Mesodermal cell (in vitro differentiated cells): ENCODE data around the gene FAM149A.

Experiments used
- H3K27ac ChIP-seq: 2 replicates; pipeline ENCODE4 v1.7.0; 2013; ENCODE audit warnings: mild to moderate bottlenecking, low read depth, low read length, moderate library complexity; ENCODE audit not compliant: severe bottlenecking
- H3K36me3 ChIP-seq: 2 replicates; pipeline ENCODE4 v1.7.1; 2013; ENCODE audit warnings: mild to moderate bottlenecking, low read length, moderate library complexity; ENCODE audit not compliant: control insufficient read depth, insufficient read depth
- H3K4me1 ChIP-seq: one replicate; pipeline ENCODE4 v1.7.1; 2013; ENCODE audit warnings: mild to moderate bottlenecking, low read length; ENCODE audit not compliant: insufficient read depth, control insufficient read depth, poor library complexity, severe bottlenecking
- H3K4me3 ChIP-seq: 2 replicates; pipeline ENCODE4 v1.7.0; 2013; ENCODE audit warnings: low read length, control low read depth, mild to moderate bottlenecking; ENCODE audit not compliant: insufficient read depth, poor library complexity, severe bottlenecking; ENCODE audit errors: extremely low read depth
- H3K9me3 ChIP-seq: 2 replicates; pipeline ENCODE4 v1.7.1; 2013; ENCODE audit warnings: mild to moderate bottlenecking, low read length, moderate library complexity; ENCODE audit not compliant: control insufficient read depth
- WGBS, 2 experiments: methylation state at CpG; one replicate each; pipeline ENCODE4 v1.1.5; 2013; ENCODE audit warnings: missing lambda C conversion rate in 2 of 2; ENCODE audit not compliant: insufficient coverage in 2 of 2; 5-methylcytosine and 5-hydroxymethylcytosine counted together

The FAM149A gene

DNA sequence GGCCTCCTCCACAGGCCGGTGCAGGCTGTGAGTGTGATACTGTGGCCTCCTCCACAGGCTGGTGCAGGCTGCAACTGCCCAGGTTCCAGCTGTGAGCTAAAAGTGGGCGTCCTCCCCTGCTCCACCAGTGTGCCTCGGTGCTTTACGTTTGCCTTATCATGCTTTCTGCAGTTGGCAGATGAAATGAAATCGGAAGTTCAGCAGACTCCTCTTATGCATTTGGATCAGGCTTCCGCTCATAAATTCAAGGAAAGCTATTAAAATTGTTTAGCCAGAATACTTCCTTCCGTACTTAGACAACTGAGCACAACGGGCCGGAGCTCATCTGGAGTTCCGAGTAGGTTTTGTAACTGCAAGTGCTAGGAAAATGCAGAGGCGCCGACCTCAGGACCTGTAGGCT, 98.9 kb downstream of the FAM149A start:
- Histone ChIP-seq H3K27ac (no peak overlapping the region), H3K4me1 (no peaks in the 10 kb centered on the region), H3K4me3 (no peak overlapping the region), H3K9me3 (no peaks in the 10 kb centered on the region), H3K36me3 (no peaks in the 10 kb centered on the region)
- 93 to 94% methylated on average over 10 to 12 of the region's 12 CpGs for WGBS, 2 experiments

GRCh38 chr4:186204103-186204559, 99.6 kb downstream of the FAM149A start:
- H3K27ac ChIP-seq: no peak overlapping the region
- 98 to 100% methylated on average over 7 to 19 of the region's 45 CpGs for WGBS, 2 experiments

GRCh38 chr4:186204686-186205085, 100.2 kb downstream of the FAM149A start:
- Histone ChIP-seq H3K36me3 (no peaks in the 10 kb centered on the region), H3K4me1 (no peaks in the 10 kb centered on the region), H3K4me3 (no peak overlapping the region), H3K9me3 (no peaks in the 10 kb centered on the region), H3K27ac (no peak overlapping the region)
- 95% methylated on average over 13 of the region's 13 CpGs for WGBS, 2 experiments

More at GRCh38 chr4:186204103-186204559, 99.6 kb downstream of the FAM149A start:
- no peak overlapping the region for H3K4me3 ChIP-seq
- no peaks in the 10 kb centered on the region for H3K4me1 ChIP-seq
- no peaks in the 10 kb centered on the region for H3K9me3 ChIP-seq
- H3K36me3 ChIP-seq: no peaks in the 10 kb centered on the region

DNA sequence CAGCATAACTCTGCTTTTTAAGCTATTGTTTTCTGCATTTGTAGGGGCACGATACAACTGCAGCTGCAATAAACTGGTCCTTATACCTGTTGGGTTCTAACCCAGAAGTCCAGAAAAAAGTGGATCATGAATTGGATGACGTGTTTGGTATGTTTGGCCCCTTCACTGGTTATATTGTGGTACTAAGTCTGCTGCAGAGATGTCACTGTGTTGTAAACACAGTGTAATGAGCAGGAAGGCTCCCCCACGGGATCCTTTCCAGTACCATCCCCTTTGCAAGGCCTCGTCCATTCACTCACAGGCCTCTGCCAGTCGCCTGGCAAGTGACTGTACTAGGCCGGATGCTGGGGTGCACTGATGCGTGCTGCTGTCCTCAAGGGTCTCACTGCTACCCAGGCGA, 100.7 kb downstream of the FAM149A start:
- Histone ChIP-seq H3K9me3 (no peaks in the 10 kb centered on the region), H3K4me3 (no peak overlapping the region), H3K27ac (no peak overlapping the region), H3K36me3 (no peaks in the 10 kb centered on the region), H3K4me1 (no peaks in the 10 kb centered on the region)
- WGBS, 2 experiments: 92 to 96% methylated on average over 7 of the region's 8 CpGs

GRCh38 chr4:186216465-186217024, 112.0 kb downstream of the FAM149A start:
- Histone ChIP-seq H3K4me3 (no peak overlapping the region), H3K27ac (no peak overlapping the region), H3K9me3 (no peaks in the 10 kb centered on the region), H3K4me1 (no peaks in the 10 kb centered on the region), H3K36me3 (no peaks in the 10 kb centered on the region)
- WGBS, 2 experiments: 83 to 86% methylated on average over 5 to 7 of the region's 8 CpGs

DNA sequence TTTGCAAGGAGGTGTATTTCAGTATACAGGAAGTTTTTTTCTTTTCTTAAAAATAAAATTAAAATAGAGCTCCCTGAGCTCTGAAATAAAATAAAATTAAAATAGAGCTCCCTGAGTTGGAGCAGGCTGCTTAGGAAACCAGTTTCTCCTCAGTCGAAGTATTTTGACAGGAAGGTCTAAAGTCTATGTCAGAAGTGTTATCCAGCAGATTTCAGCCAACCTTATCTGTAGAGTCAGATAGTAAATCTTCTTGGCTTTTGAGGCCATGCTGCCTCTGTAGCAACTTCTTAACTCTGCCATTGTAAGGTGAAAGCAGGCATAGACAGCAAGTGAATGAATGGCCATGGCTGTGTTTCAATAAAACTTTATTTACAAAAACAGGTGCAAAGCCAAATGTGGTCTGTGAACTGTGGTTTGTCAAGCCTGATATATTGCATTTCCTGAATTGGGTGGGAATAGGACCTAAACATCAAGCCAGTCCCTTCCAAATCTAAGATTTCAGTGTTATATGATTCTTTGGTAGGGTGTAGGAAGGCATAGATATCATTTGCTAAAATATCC, 113.3 kb downstream of the FAM149A start:
- no peaks in the 10 kb centered on the region for H3K9me3 ChIP-seq
- H3K36me3 ChIP-seq: no peaks in the 10 kb centered on the region
- 100% methylated on average over 1 of the region's 1 CpG; no CpG with 5 or more reads in 1 of the 2 experiments for WGBS, 2 experiments
- H3K4me1 ChIP-seq: no peaks in the 10 kb centered on the region
- no peak overlapping the region for H3K27ac ChIP-seq
- H3K4me3 ChIP-seq: no peak overlapping the region

DNA sequence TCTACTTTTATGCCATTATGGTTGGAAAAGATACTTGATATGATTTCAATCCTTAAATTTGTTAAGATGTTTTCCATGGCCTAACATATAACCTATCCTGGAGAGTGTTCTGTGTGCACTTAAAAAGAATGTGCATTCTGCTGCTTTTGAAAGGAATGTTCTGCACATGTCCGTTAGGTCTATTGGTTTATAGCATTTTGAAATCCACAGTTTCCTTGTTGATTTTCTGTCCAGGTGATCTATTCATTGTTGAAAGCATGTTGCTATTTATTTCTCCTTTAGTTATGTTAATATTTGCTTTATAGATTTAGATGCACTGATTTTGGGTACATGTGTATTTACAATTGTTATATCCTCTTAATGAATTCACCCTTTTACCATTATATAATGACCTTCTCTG, 117.1 kb downstream of the FAM149A start:
- no peak overlapping the region for H3K4me3 ChIP-seq
- WGBS, 2 experiments: no CpG with 5 or more reads among the region's 1 CpG
- H3K27ac ChIP-seq: no peak overlapping the region
- H3K36me3 ChIP-seq: no peaks in the 10 kb centered on the region
- no peaks in the 10 kb centered on the region for H3K4me1 ChIP-seq
- no peaks in the 10 kb centered on the region for H3K9me3 ChIP-seq
